Cardiac muscle cell (in vitro differentiated cells and primary cell): Measurements from ENCODE around the gene P2RY2. TPM values are rescaled to one million over a fixed set of nuclear protein-coding genes. Genes with fewer than 3 reads are reported as not detected.

Source experiments
- DNase-seq, 2 donors: peaks; one replicate each; pipeline versions ENCODE4 v3.0.0 to v3.0.0-alpha.2; 2010 to 2017; ENCODE audit warnings: low read depth in 1 of 2, low spot score in 1 of 2
- H3K27ac ChIP-seq: fragments of 200-600 bp; sonication (generic); 2 replicates; pipeline ENCODE4 v1.5.1; 2016
- H3K27me3 ChIP-seq: fragments of 200-600 bp; sonication (generic); 2 replicates; pipeline ENCODE4 v1.6.0; 2016; ENCODE audit warnings: control low read depth
- H3K36me3 ChIP-seq: fragments of 200-600 bp; sonication (generic); 2 replicates; pipeline ENCODE4 v1.5.1; 2016; ENCODE audit warnings: control low read depth
- H3K4me1 ChIP-seq: fragments of 200-600 bp; sonication (generic); 2 replicates; pipeline ENCODE4 v1.8.1; 2017; ENCODE audit warnings: low read depth, mild to moderate bottlenecking, mixed run types
- H3K4me3 ChIP-seq: fragments of 200-600 bp; sonication (generic); 2 replicates; pipeline ENCODE4 v1.5.1; 2016; ENCODE audit warnings: mild to moderate bottlenecking
- H3K9me3 ChIP-seq: fragments of 200-600 bp; sonication (generic); 2 replicates; pipeline ENCODE4 v1.5.1; 2017; ENCODE audit warnings: low read depth, mild to moderate bottlenecking, control low read depth
- polyA plus RNA-seq: library from polyadenylated mRNA; unstranded; fragments of >200 nt; fragmentation: Nextera tagmentation; extraction: Ambion mirVana; gene quantifications from 2 replicates; pipeline ENCODE4 v1.2.1, GENCODE V29; 2016
- total RNA-seq: library from RNA; depleted of rRNA; stranded (reverse); fragments of >200 nt; gene quantifications from 2 replicates; pipeline ENCODE4 v1.2.3, GENCODE V29; 2016
- TF ChIP-seq, protein P1 (sequence below): IDR thresholded peaks from 2 replicates; pipeline ENCODE4 v1.5.1; 2012; ENCODE audit warnings: low read depth, mild to moderate bottlenecking, low read length

The P2RY2 gene
- total and polyA plus RNA-seq, 2 experiments from 2014 or later, result 0.48 to 0.83 TPM

DNA sequence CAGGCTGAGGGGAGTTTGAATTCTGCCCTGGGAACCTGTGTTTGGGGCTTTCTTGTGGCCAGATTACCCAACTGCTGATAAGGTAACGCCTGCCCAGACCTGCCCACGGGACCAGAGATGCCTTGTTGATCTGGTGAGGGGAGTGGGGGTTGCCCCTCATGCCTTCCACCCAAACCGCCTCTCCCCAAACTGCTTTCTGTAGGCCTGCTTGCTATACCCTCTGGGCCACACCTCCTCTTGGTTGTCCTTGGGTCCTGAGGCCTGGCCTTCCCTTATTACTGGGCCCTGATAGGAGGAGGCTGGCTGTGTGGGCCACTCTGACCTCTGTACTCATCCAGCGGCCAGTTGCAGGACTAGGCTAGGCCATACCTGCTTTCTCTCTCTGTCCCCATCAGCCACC is 3.4 kb downstream of the P2RY2 start:
- TF ChIP-seq, protein P1, sequence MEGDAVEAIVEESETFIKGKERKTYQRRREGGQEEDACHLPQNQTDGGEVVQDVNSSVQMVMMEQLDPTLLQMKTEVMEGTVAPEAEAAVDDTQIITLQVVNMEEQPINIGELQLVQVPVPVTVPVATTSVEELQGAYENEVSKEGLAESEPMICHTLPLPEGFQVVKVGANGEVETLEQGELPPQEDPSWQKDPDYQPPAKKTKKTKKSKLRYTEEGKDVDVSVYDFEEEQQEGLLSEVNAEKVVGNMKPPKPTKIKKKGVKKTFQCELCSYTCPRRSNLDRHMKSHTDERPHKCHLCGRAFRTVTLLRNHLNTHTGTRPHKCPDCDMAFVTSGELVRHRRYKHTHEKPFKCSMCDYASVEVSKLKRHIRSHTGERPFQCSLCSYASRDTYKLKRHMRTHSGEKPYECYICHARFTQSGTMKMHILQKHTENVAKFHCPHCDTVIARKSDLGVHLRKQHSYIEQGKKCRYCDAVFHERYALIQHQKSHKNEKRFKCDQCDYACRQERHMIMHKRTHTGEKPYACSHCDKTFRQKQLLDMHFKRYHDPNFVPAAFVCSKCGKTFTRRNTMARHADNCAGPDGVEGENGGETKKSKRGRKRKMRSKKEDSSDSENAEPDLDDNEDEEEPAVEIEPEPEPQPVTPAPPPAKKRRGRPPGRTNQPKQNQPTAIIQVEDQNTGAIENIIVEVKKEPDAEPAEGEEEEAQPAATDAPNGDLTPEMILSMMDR, result no peak
- Histone ChIP-seq H3K4me3 (no peak overlapping the region), H3K9me3 (no peaks in the 10 kb centered on the region), H3K36me3 (no peaks in the 10 kb centered on the region), H3K27me3 (peaks cover 13% of the 10 kb centered on the region), H3K4me1 (no peaks in the 10 kb centered on the region), H3K27ac (no peak overlapping the region)
- DNase-seq, result no peak

DNA sequence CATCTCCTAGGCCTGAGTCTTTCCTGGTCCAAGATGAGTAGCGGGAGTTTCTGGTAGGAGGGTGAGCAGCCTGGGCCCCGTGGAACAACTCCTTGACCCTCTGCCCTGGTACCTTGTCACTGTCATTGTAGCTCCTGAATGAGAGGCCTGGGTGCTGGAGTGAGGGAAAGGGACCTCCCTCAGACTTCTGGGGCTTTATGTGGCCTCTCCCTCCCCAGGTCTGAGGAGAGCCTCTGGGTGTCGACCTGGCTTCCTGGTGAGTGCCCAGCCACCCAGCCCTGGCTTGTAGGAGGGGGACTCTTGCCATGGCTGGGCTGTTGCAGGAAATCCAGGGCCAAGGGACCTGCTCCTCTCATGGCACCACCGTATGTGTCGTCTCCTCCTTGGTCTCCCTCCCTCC is 3.9 kb downstream of the P2RY2 start:
- Histone ChIP-seq H3K27ac (no peak overlapping the region), H3K9me3 (no peaks in the 10 kb centered on the region), H3K4me1 (no peaks in the 10 kb centered on the region), H3K36me3 (no peaks in the 10 kb centered on the region), H3K27me3 (peaks cover 13% of the 10 kb centered on the region), H3K4me3 (no peak overlapping the region)
- no peak for DNase-seq
- TF ChIP-seq, protein P1, result no peak

DNA sequence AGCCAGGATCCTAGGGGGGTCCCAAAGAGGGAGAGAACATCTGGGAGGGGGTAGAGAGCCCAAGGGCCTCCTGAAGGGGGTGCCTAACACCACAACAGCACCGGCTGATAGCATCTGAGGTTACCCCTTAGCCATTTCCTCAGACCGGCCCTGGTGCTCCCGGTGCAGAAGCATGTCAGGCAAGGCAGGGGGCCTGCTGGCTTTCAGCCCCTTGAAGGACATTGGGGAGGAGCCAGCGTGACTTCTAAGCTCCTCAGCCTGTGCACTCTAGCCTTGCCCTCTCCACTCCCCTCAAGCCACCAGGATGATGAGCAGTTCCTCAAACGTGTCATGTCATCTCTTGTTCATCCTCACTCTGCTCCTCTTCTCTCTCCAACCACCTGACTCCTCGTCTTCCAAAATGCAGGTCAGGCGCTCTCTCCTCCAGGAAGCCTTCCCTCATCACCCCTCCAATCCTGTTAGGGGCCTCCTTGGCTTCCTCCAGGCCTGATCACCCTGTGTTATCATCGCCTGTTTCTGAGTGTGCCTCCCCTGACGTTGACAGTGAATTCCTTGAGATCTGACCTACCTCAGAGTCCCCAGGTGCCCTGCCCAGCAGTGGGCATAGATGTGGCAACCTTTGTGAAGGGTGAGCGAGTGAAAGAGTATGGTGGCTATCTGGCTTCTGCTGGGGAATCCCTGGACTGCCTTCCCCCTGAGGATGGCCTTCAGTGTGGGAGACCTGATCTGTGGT is 6.1 kb downstream of the P2RY2 start:
- H3K36me3 ChIP-seq, result no peaks in the 10 kb centered on the region
- no peaks in the 10 kb centered on the region for H3K9me3 ChIP-seq
- no peak overlapping the region for H3K27ac ChIP-seq
- peaks cover 4% of the 10 kb centered on the region for H3K4me1 ChIP-seq
- no peak overlapping the region for H3K4me3 ChIP-seq
- TF ChIP-seq, protein P1, result no peak
- DNase-seq, result no peak
- peaks cover 5% of the 10 kb centered on the region for H3K27me3 ChIP-seq

DNA sequence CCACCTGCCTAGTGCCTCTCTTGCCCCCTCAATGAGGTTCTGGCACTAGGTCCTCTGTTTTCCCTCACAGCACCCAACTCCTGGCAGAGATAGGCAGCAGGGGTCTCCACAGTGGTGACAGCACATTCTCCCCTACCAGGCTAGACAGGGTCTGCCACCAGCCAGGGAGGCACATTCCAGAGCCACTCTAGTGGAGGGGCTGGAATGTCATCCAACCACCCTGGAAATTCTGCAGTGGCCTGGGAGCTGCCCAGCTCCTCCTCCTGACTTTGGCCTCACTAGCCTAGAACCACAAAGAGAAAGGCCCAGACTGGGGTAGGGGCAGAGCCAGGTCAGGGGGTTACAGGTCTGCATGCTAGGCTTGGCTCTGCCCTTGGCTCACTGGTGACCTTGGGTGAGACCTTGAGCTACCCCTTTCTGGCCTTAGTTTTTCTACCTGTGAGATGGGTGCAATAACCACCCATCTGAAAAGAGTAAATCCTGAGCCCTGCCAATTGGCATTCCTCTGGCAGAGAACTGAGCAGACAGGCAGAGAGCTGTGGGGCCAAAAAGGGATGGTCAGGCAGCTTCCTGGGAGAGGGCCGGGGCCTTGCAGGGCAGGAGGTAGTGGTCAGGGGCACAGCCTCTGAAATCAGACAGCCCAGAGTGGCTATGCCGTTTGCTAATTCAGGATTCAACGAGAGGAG is 7.1 kb downstream of the P2RY2 start:
- peak in 1 of 2 donors; percentile 61 for DNase-seq
- H3K27me3 ChIP-seq, result no peaks in the 10 kb centered on the region
- H3K4me1 ChIP-seq, result peaks cover 8% of the 10 kb centered on the region
- H3K36me3 ChIP-seq, result no peaks in the 10 kb centered on the region
- TF ChIP-seq, protein P1, result no peak
- H3K27ac ChIP-seq, result no peak overlapping the region
- no peaks in the 10 kb centered on the region for H3K9me3 ChIP-seq
- H3K4me3 ChIP-seq, result no peak overlapping the region

DNA sequence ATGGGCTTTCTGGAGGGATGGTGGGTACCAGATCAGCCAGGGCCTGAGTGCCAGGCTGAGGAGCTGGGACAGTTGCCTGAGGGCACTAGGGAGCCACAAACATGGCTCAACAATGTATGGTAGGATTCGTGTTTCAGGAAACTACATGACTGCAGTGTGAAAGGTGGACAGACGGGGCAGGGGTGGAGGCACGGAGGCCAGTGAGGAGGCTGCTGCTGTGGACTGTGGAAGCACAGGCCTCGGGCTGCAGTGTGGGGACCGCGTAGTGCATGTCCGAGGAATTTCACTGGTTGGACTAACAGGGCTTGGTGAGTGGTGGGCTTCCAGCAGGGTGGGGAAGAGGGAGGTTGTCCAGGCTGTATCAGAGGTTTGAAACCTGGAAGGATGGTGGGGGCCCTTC is 7.8 kb downstream of the P2RY2 start:
- no peak for DNase-seq
- H3K4me3 ChIP-seq, result no peak overlapping the region

More for the DNA sequence above, 7.8 kb downstream of the P2RY2 start:
- H3K36me3 ChIP-seq, result no peaks in the 10 kb centered on the region
- TF ChIP-seq, protein P1, result no peak
- H3K9me3 ChIP-seq, result no peaks in the 10 kb centered on the region
- H3K4me1 ChIP-seq, result peaks cover 8% of the 10 kb centered on the region
- H3K27me3 ChIP-seq, result no peaks in the 10 kb centered on the region
- no peak overlapping the region for H3K27ac ChIP-seq
